Naive thymus-derived CD8-positive, alpha-beta T cell (primary cell): ENCODE data around the gene ANXA6. TPM values are rescaled to one million over a fixed set of nuclear protein-coding genes. Genes with fewer than 3 reads are reported as not detected.

Experiments
- ATAC-seq, 2 donors: fragments of 150-1000 bp; cut with Tn5 transposase in 1 of 2; sonication (Bioruptor Pico), chemical (Tn5 transposase) in 1 of 2; 1 replicate in 1 of 2; 2 replicates in 1 of 2; pipeline ENCODE4 v1.10.0; 2021; ENCODE audit warnings: mild to moderate bottlenecking in 2 of 2, moderate library complexity in 2 of 2
- POLR2A ChIA-PET: fragments of 350-600 bp; sonication (Branson Sonifier 250); formaldehyde crosslinking; loops from one replicate; lab custom pipeline; 2021; ENCODE audit warnings: antibody characterized with exemption; lab: Charles Lee
- DNase-seq, 10 donors: peaks; one replicate each; pipeline versions ENCODE4 v3.0.0 to v3.0.0-alpha.2; 2020 to 2022
- H3K27ac Mint-ChIP-seq, 10 donors: one replicate each; pipeline ENCODE4 v1.8.0; 2020 to 2022; ENCODE audit warnings: mild to moderate bottlenecking in 10 of 10, mixed read lengths in 10 of 10, moderate library complexity in 4 of 10, inconsistent platforms in 1 of 10
- H3K27me3 Mint-ChIP-seq, 5 donors: one replicate each; pipeline ENCODE4 v1.8.0; 2021 to 2022; ENCODE audit warnings: mixed read lengths in 5 of 5
- H3K36me3 Mint-ChIP-seq, 3 donors: one replicate each; pipeline ENCODE4 v1.8.0; 2020 to 2022; ENCODE audit warnings: mixed read lengths in 3 of 3, mild to moderate bottlenecking in 2 of 3, inconsistent platforms in 1 of 3
- H3K4me1 Mint-ChIP-seq, 4 donors: one replicate each; pipeline ENCODE4 v1.8.0; 2021 to 2022; ENCODE audit warnings: mixed read lengths in 4 of 4
- H3K4me3 Mint-ChIP-seq, 10 donors: one replicate each; pipeline ENCODE4 v1.8.0; 2020 to 2022; ENCODE audit warnings: mild to moderate bottlenecking in 10 of 10, mixed read lengths in 10 of 10, moderate library complexity in 6 of 10, inconsistent platforms in 1 of 10
- H3K9me3 Mint-ChIP-seq, 9 donors: one replicate each; pipeline ENCODE4 v1.8.0; 2020 to 2022; ENCODE audit warnings: mixed read lengths in 9 of 9, mild to moderate bottlenecking in 3 of 9, inconsistent platforms in 1 of 9, moderate library complexity in 1 of 9
- polyA plus RNA-seq, 3 donors: library from polyadenylated mRNA; unstranded; fragments of 300-500 nt; fragmentation: Illumina TruSeq; gene quantifications; one replicate each; pipeline ENCODE4 v1.2.3, GENCODE V29; 2021
- total RNA-seq, 8 experiments: library from RNA in 2 of 8; stranded (reverse) in 2 of 8; gene quantifications; one replicate each; pipeline ENCODE4 v1.2.3 and lab custom pipeline; 2021 to 2026

Gene ANXA6
- total and polyA plus RNA-seq, 5 experiments from 2014 or later, result 242 to 359 (median 318) TPM

GRCh38 chr5:151086192-151086869 is 71.2 kb downstream of the ANXA6 start:
- POLR2A ChIA-PET, result interaction anchor here (0.9 to 1.0 kb wide), 3 partner anchors 10 to 166 kb away, joined by 3 to 6 read pairs (median 3); no protein-coding TSS in a partner anchor
- Mint-ChIP-seq H3K36me3 (no peaks in the 10 kb centered on the region), H3K4me1 (peaks cover 14 to 60% (median 34%) of the 10 kb centered on the region in 4 donors), H3K27ac (peak overlapping the region in 7 of 10 donors; percentile 0 to 82 (median 69)), H3K4me3 (peak overlapping the region in 8 of 10 donors; percentile 9 to 65 (median 44)), H3K9me3 (no peaks in the 10 kb centered on the region), H3K27me3 (no peaks in the 10 kb centered on the region)
- no peak for DNase-seq
- no peak for ATAC-seq

- no peaks in the 10 kb centered on the region for H3K9me3 Mint-ChIP-seq
- H3K27ac Mint-ChIP-seq, result peak overlapping the region in 5 of 10 donors; percentile 6 to 78 (median 53)
- no peak for ATAC-seq
- H3K4me3 Mint-ChIP-seq, result peak overlapping the region in 2 of 10 donors; percentile 31 to 39
- DNase-seq, result no peak
- no peaks in the 10 kb centered on the region for H3K27me3 Mint-ChIP-seq
- POLR2A ChIA-PET, result interaction anchor here (0.9 to 1.0 kb wide), 2 partner anchors 11 to 29 kb away, joined by 3 read pairs; no protein-coding TSS in a partner anchor
- H3K4me1 Mint-ChIP-seq, result peaks cover 14 to 62% (median 32%) of the 10 kb centered on the region in 4 donors
- H3K36me3 Mint-ChIP-seq, result no peaks in the 10 kb centered on the region
Measured at GRCh38 chr5:151085517-151086041, 72.0 kb downstream of the ANXA6 start.

- POLR2A ChIA-PET, result interaction anchor here (1.0 kb wide), 2 partner anchors 9 to 31 kb away, joined by 3 read pairs; no protein-coding TSS in a partner anchor
- DNase-seq, result no peak
- Mint-ChIP-seq H3K9me3 (no peaks in the 10 kb centered on the region), H3K4me1 (peaks cover 19 to 73% (median 40%) of the 10 kb centered on the region in 4 donors), H3K27ac (peak overlapping the region in 4 of 10 donors; percentile 33 to 78 (median 56)), H3K36me3 (no peaks in the 10 kb centered on the region), H3K4me3 (no peak overlapping the region), H3K27me3 (no peaks in the 10 kb centered on the region)
- ATAC-seq, result no peak
Measured at GRCh38 chr5:151084363-151084762, 73.2 kb downstream of the ANXA6 start.

GRCh38 chr5:151083081-151083676 is 74.4 kb downstream of the ANXA6 start:
- Mint-ChIP-seq H3K27me3 (no peaks in the 10 kb centered on the region), H3K27ac (peak overlapping the region in 6 of 10 donors; percentile 2 to 96 (median 58)), H3K36me3 (peaks cover 0 to 4% (median 4%) of the 10 kb centered on the region in 3 donors), H3K9me3 (no peaks in the 10 kb centered on the region), H3K4me3 (peak overlapping the region in 5 of 10 donors; percentile 25 to 91 (median 80)), H3K4me1 (peaks cover 24 to 85% (median 52%) of the 10 kb centered on the region in 4 donors)
- POLR2A ChIA-PET, result interaction anchor here (1.0 to 1.7 kb wide), 4 partner anchors 10 to 18 kb away, joined by 3 to 5 read pairs (median 4); no protein-coding TSS in a partner anchor
- DNase-seq, result peak in 2 of 10 donors; percentile 30 to 31
- no peak for ATAC-seq

- Mint-ChIP-seq H3K4me3 (peak overlapping the region; percentile 3 to 93 (median 82)), H3K27me3 (no peaks in the 10 kb centered on the region), H3K27ac (peak overlapping the region in 9 of 10 donors; percentile 2 to 96 (median 64)), H3K36me3 (peaks cover 0 to 9% (median 5%) of the 10 kb centered on the region in 3 donors), H3K9me3 (no peaks in the 10 kb centered on the region), H3K4me1 (peaks cover 30 to 89% (median 59%) of the 10 kb centered on the region in 4 donors)
- POLR2A ChIA-PET, result interaction anchor here (1.0 to 3.2 kb wide), 9 partner anchors 11 to 170 kb away, joined by 3 to 16 read pairs (median 5); partner anchors contain the start of gene GM2A
- DNase-seq (no peak), ATAC-seq (no peak)
Measured at GRCh38 chr5:151082282-151082902, 75.2 kb downstream of the ANXA6 start.

GRCh38 chr5:151081431-151082281 is 75.9 kb downstream of the ANXA6 start:
- H3K27me3 Mint-ChIP-seq, result no peaks in the 10 kb centered on the region
- POLR2A ChIA-PET, result interaction anchor here (0.6 to 3.6 kb wide), 14 partner anchors 8 to 171 kb away, joined by 3 to 22 read pairs (median 6); partner anchors contain the start of gene GM2A
- H3K4me3 Mint-ChIP-seq, result peak overlapping the region; percentile 82 to 93 (median 88)
- H3K27ac Mint-ChIP-seq, result peak overlapping the region; percentile 75 to 97 (median 92)
- ATAC-seq, result no peak
- H3K4me1 Mint-ChIP-seq, result peaks cover 33 to 89% (median 59%) of the 10 kb centered on the region in 4 donors
- H3K36me3 Mint-ChIP-seq, result peaks cover 0 to 10% (median 5%) of the 10 kb centered on the region in 3 donors
- no peak for DNase-seq
- H3K9me3 Mint-ChIP-seq, result no peaks in the 10 kb centered on the region

GRCh38 chr5:151080613-151081430 is 76.8 kb downstream of the ANXA6 start, which contains the start of gene TNIP1:
TNIP1 (minus strand) TSS chr5:151081034; CDS start chr5:151065095, 15,939 bp downstream.
- Mint-ChIP-seq H3K4me1 (peaks cover 37 to 90% (median 62%) of the 10 kb centered on the region in 4 donors), H3K36me3 (peaks cover 0 to 18% (median 5%) of the 10 kb centered on the region in 3 donors), H3K27me3 (no peaks in the 10 kb centered on the region), H3K27ac (peak within 1 kb of the TSS; percentile 75 to 97 (median 94)), H3K4me3 (peak within 1 kb of the TSS; percentile 83 to 96 (median 92)), H3K9me3 (no peaks in the 10 kb centered on the region)
- POLR2A ChIA-PET, result interaction anchor here (0.6 to 3.6 kb wide), 21 partner anchors 9 to 380 kb away, joined by 3 to 22 read pairs (median 5); partner anchors contain the start of genes GM2A and RBM22
- ATAC-seq, result peak; percentile 91 to 92
- peak; percentile 85 to 95 (median 92) for DNase-seq

GRCh38 chr5:151079838-151080612 is 77.6 kb downstream of the ANXA6 start:
- Mint-ChIP-seq H3K9me3 (no peaks in the 10 kb centered on the region), H3K4me3 (peak overlapping the region; percentile 83 to 96 (median 92)), H3K27me3 (no peaks in the 10 kb centered on the region), H3K27ac (peak overlapping the region; percentile 75 to 96 (median 91)), H3K4me1 (peaks cover 38 to 90% (median 64%) of the 10 kb centered on the region in 4 donors), H3K36me3 (peaks cover 0 to 20% (median 5%) of the 10 kb centered on the region in 3 donors)
- DNase-seq, result no peak
- POLR2A ChIA-PET, result interaction anchor here (0.7 to 3.6 kb wide), 17 partner anchors 8 to 379 kb away, joined by 3 to 22 read pairs (median 5); partner anchors contain the start of genes GM2A and RBM22
- no peak for ATAC-seq

- DNase-seq, result peak in 1 of 10 donors; percentile 47
- peaks cover 40 to 87% (median 67%) of the 10 kb centered on the region in 4 donors for H3K4me1 Mint-ChIP-seq
- ATAC-seq, result no peak
- H3K27me3 Mint-ChIP-seq, result no peaks in the 10 kb centered on the region
- H3K27ac Mint-ChIP-seq, result peak overlapping the region in 9 of 10 donors; percentile 12 to 92 (median 86)
- H3K36me3 Mint-ChIP-seq, result peaks cover 0 to 24% (median 5%) of the 10 kb centered on the region in 3 donors
- POLR2A ChIA-PET, result interaction anchor here (1.0 to 3.6 kb wide), 4 partner anchors 11 to 76 kb away, joined by 3 to 22 read pairs (median 10); no protein-coding TSS in a partner anchor
- no peaks in the 10 kb centered on the region for H3K9me3 Mint-ChIP-seq
- H3K4me3 Mint-ChIP-seq, result peak overlapping the region; percentile 77 to 96 (median 92)
Measured at GRCh38 chr5:151078490-151079262, 78.9 kb downstream of the ANXA6 start.
